Fibroblast of mammary gland (primary cell): Measurements from ENCODE around the gene WDR7.

Experiments used
- DNase-seq: peaks from one replicate; pipeline ENCODE4 v3.0.0-alpha.2; 2010; ENCODE audit warnings: low read depth
- H3K4me3 ChIP-seq: 2 replicates; pipeline ENCODE4 v1.5.1; 2011; ENCODE audit warnings: low read depth, mild to moderate bottlenecking, low read length, moderate library complexity; ENCODE audit not compliant: control insufficient read depth
- TF ChIP-seq, protein P1 (sequence below): conservative IDR thresholded peaks from 2 replicates; pipeline ENCODE4 v1.5.1; 2011; ENCODE audit warnings: low read depth, low read length, inconsistent platforms; ENCODE audit not compliant: control insufficient read depth, insufficient read depth

The WDR7 gene

DNA sequence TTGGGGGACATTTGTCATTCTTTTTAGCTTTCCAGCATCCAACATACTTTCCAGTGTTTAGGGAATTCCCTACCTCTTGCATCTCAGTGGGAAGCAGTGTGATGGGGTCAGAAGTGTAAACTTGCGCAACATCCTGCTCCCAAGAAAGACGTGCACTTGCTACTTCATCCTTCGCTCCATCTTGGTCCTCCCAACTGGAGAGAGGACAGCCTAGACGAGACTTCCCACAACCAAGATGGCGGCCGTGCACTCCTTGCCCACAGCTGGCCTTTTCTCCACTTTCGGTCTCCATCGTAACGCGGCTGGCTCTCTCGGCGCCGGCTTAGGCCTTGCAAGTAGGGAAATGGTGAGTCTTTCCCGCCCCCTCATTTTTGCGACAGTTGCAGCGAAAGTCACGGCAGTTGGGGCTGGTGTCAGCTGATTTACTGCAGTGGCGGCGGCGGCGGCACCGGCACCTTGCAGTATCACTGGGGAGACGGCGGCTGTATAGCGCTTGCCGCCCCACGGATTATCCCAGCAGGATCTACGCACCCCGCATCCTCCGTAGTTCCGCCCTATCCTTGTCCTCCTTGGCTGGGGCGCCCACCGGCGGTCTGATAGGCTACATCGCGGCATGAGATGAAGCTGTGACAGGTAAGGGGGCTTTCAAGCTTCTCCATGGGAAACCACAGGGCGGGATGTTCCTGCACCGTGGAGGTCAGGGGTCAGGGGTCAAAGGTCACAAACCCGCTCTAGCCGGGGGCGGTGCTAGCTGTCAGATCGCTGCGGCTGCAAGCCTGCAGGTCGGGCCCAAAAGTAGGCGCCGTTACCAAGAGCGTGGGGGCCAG, at the start of gene WDR7:
WDR7 (plus strand) TSS at position 416 of the 827 bp plus-strand sequence. CDS start 21,157 bp downstream, outside the sequence.
- H3K4me3 ChIP-seq: peak within 1 kb of the TSS; percentile 93
- TF ChIP-seq, protein P1, sequence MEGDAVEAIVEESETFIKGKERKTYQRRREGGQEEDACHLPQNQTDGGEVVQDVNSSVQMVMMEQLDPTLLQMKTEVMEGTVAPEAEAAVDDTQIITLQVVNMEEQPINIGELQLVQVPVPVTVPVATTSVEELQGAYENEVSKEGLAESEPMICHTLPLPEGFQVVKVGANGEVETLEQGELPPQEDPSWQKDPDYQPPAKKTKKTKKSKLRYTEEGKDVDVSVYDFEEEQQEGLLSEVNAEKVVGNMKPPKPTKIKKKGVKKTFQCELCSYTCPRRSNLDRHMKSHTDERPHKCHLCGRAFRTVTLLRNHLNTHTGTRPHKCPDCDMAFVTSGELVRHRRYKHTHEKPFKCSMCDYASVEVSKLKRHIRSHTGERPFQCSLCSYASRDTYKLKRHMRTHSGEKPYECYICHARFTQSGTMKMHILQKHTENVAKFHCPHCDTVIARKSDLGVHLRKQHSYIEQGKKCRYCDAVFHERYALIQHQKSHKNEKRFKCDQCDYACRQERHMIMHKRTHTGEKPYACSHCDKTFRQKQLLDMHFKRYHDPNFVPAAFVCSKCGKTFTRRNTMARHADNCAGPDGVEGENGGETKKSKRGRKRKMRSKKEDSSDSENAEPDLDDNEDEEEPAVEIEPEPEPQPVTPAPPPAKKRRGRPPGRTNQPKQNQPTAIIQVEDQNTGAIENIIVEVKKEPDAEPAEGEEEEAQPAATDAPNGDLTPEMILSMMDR: no peak
- peak; percentile 99 for DNase-seq

DNA sequence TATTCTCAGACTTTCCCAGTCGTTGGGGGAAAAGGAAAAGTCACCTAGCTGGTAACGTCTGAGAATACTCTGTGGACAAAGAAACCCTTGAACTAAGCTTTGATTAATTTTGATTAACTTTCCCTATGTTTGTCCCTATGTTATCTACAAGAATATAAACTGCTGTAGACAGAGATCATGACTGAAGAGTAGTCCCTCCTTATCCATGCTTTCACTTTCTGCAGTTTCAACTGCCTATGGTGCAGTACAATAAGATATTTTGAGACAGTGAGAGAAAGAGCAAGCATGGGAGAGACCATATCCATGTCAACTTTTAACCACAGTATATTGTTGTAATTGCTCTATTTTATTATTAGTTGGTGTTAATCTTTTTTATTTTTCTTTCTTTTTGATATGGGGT, 44.5 kb upstream of the WDR7 start:
- no peak overlapping the region for H3K4me3 ChIP-seq
- TF ChIP-seq, protein P1: no peak
- DNase-seq: no peak

DNA sequence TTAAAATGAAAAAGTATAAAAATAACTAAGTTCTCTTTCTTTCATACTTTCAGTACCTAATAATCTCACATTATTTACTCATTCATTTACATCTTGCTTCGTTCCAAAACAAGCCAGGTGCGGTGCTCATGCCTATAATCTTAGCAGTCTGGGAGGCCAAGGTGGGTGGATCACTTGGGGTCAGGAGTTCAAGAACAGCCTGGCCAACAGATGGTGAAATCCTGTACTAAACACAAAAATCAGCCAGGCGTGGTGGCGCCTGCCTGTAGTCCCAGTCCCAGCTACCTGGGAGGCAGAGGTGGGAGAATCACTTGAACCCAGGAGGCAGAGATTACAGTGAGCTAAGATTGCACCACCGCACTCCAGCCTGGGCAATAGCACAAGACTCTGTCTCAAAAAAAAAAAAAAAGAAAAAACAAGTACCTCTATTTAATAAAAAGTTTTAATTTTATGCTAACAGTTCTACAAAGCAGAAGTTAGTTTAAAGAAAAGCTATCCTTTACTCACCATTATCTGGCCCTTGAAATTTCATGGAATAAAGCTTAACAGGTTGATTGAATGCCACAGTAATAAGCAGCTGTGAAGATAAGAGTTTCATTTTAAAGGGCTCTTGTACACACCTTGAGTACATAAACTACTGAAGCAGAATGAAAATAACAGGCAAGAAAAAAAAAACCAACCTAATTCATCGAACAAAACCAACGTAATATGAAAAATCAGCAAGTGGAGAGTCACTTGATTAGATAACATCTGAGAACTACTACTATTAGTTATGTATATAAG, 35.2 kb upstream of the WDR7 start:
- DNase-seq: no peak
- TF ChIP-seq, protein P1: no peak

DNA sequence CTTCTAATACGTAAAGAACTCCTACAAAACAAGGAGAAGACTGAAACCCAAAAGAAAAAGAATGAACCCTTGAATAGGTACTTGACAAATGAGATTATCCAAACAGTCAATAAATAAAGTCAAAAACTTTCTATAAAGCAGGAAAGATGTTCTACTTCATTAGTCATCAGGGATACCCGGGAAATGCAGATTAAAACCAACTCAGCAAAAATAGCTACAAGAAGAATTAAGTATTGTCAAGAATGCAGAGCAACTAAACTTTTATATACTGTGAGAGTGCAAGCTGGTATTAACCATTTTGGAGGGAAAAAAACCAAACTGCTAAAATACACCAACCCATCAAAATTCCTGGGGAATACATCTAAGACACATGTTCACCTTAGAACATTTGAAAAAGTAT, 23.2 kb upstream of the WDR7 start:
- TF ChIP-seq, protein P1: no peak
- peak; percentile 15 for DNase-seq
- no peak overlapping the region for H3K4me3 ChIP-seq

More for the DNA sequence above, 35.2 kb upstream of the WDR7 start:
- no peak overlapping the region for H3K4me3 ChIP-seq

DNA sequence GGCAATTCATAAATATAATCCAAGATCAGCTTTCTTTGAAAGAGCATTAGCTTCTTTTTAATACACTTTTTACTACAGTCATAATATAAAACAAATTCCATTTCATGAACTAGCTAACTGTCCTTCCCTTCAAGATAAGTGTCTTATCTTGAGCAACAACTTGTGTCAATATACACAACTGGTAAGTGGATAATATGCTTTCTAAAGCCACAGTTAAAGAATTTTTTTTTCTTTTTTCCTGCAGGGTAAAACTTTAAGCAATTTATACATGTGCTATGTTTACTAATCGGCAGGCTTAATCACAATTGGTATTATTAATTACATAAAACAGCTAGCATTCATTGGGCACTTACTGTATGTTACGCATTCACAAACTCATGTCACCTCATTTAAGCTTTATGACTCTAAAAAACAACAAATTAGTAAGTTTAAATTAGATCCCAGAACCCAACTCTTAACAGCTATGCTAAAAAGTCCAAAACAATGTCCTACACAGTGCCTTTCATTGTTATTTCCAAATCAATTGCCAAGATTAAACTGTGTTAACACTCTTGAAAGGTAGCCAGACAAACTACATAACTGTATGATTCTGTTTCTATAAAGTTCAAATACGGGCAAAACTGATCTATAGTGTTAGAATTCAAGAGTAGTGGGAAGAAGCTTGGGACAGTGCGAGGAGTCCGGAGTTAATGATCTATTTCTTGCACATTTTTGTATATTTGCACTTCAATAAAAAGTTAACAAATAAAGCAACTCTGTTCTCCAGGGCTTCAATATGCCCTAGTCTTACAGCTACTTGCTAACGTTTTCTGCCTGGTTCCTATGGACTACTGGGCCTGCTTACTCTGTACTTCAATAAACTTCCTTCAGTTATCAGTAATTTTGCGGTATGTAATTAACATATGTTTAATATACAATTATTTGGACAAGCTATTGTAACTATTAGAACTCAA, 18.8 kb upstream of the WDR7 start:
- no peak overlapping the region for H3K4me3 ChIP-seq
- DNase-seq: no peak
- TF ChIP-seq, protein P1: no peak

DNA sequence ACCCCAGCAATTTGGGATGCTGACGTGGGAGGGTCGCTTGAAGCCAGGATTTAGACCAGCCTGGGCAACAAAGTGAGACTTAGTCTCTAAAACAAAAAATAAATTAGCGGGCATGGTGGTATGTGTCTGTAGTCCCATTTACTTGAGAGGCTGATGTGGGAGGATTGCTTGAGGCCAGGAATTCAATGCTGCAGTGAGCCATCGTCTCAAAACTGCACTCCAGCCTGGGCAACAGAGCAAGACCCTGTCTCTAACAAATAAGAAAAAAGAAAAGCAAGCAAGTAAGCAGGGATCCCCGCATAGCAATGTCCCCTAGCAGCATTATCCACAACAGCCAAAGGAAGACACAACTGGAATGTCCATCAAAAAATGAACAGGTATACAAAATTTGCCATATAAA, 16.2 kb upstream of the WDR7 start:
- no peak for DNase-seq
- H3K4me3 ChIP-seq: no peak overlapping the region
- TF ChIP-seq, protein P1: no peak
